Ishikawa (cell line): ENCODE data around the gene KIRREL3.

ENCODE experiments used
- CEBPB ChIP-seq: IDR thresholded peaks from 2 replicates; pipeline ENCODE4 v1.6.1; 2012
- CREB1 ChIP-seq: IDR thresholded peaks from 2 replicates; pipeline ENCODE4 v1.6.1; 2012; ENCODE audit warnings: low read depth
- EGR1 ChIP-seq: IDR thresholded peaks from 2 replicates; pipeline ENCODE4 v1.6.1; 2012
- EP300 ChIP-seq: IDR thresholded peaks from 2 replicates; pipeline ENCODE4 v1.6.1; 2012; ENCODE audit warnings: borderline replicate concordance
- FOXM1 ChIP-seq: IDR thresholded peaks from 2 replicates; pipeline ENCODE4 v1.6.1; 2012; ENCODE audit warnings: low read depth, borderline replicate concordance
- NFIC ChIP-seq: IDR thresholded peaks from 2 replicates; pipeline ENCODE4 v1.6.1; 2012
- RAD21 ChIP-seq: IDR thresholded peaks from 2 replicates; pipeline ENCODE4 v1.6.1; 2012; ENCODE audit warnings: low read depth
- TAF1 ChIP-seq: IDR thresholded peaks from 2 replicates; pipeline ENCODE4 v1.6.1; 2012; ENCODE audit warnings: low read depth, mild to moderate bottlenecking
- TCF12 ChIP-seq: IDR thresholded peaks from 2 replicates; pipeline ENCODE4 v1.6.1; 2012; ENCODE audit warnings: low read depth
- TEAD4 ChIP-seq: IDR thresholded peaks from 2 replicates; pipeline ENCODE4 v1.6.1; 2012
- YY1 ChIP-seq: IDR thresholded peaks from 2 replicates; pipeline ENCODE4 v1.6.1; 2012; ENCODE audit warnings: low read depth
- ZBTB7A ChIP-seq: IDR thresholded peaks from 2 replicates; pipeline ENCODE4 v1.6.1; 2012; ENCODE audit warnings: low read depth
- TF ChIP-seq, protein P1 (sequence below): IDR thresholded peaks from 2 replicates; pipeline ENCODE4 v1.6.1; 2012
- TF ChIP-seq, protein P2 (sequence below): IDR thresholded peaks from 2 replicates; pipeline ENCODE4 v1.6.1; 2012; ENCODE audit warnings: low read depth, mild to moderate bottlenecking
- TF ChIP-seq, protein P3 (sequence below): IDR thresholded peaks from 2 replicates; pipeline ENCODE4 v1.6.1; 2012

Gene KIRREL3

DNA sequence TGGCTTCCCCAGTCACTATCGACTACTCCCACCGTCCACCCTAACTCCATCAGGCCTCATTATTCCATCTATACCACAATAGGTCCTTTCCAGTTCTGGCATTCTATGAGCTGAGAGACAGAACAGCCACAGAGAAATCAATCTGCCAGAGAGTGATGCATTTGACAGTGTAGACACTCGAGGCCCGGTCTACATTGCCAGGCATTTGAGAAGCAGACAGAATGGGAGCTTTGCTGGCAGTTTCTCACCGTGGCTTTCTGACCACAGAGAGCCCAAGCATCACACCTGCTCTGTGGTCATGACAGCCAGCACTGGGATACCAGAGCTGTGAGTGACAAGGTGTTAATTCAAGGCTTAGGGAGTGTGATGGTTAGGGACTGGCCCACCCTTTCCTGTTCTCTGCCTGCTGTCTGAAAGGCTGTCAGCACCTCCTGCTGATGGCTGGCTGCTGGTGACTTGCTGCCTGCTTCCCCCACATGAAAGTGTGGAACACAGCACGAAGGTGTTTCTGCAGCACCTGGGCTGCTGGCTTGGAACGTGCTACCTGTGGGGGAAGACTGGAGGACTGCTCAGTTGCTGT, 137.8 kb downstream of the KIRREL3 start:
- no peak for TF ChIP-seq TAF1
- TF ChIP-seq, protein P1, sequence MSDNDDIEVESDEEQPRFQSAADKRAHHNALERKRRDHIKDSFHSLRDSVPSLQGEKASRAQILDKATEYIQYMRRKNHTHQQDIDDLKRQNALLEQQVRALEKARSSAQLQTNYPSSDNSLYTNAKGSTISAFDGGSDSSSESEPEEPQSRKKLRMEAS = no peak

DNA sequence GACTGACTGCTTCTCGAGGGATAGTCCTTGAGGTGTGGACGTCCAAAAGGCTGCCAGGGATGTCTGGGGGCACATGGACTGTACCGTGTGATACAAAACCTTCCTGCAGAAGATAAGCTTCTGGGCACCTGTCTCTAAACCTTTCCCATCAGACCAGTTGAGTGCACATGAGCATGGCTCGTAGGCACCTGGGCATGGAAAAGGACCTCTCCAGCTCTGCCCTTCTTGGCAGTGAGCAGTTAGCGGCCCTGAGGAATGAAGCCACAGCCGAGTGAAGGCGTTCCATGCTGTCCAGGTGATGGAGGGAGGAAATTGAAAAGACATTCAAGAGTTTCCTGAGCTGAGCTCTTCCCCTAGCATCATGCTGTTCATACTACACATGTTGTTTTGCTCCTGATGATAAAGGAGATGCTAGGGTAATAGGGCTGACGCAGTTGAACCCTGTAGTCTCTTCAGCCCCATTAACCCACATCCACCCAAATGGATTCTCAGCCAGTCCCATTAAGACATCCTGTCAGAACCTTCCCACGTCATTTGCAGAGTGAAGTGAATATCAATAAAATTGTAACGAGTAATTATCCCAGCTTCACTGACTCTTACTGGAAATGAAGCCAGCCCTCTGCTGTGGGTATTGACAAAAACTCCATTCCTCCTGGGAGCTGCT, 138.6 kb downstream of the KIRREL3 start:
- TF ChIP-seq, protein P1 = no peak
- TF ChIP-seq YY1 = no peak
- TF ChIP-seq EGR1 = no peak
- no peak for TF ChIP-seq EP300
- TF ChIP-seq CEBPB = no peak
- TF ChIP-seq, protein P2, sequence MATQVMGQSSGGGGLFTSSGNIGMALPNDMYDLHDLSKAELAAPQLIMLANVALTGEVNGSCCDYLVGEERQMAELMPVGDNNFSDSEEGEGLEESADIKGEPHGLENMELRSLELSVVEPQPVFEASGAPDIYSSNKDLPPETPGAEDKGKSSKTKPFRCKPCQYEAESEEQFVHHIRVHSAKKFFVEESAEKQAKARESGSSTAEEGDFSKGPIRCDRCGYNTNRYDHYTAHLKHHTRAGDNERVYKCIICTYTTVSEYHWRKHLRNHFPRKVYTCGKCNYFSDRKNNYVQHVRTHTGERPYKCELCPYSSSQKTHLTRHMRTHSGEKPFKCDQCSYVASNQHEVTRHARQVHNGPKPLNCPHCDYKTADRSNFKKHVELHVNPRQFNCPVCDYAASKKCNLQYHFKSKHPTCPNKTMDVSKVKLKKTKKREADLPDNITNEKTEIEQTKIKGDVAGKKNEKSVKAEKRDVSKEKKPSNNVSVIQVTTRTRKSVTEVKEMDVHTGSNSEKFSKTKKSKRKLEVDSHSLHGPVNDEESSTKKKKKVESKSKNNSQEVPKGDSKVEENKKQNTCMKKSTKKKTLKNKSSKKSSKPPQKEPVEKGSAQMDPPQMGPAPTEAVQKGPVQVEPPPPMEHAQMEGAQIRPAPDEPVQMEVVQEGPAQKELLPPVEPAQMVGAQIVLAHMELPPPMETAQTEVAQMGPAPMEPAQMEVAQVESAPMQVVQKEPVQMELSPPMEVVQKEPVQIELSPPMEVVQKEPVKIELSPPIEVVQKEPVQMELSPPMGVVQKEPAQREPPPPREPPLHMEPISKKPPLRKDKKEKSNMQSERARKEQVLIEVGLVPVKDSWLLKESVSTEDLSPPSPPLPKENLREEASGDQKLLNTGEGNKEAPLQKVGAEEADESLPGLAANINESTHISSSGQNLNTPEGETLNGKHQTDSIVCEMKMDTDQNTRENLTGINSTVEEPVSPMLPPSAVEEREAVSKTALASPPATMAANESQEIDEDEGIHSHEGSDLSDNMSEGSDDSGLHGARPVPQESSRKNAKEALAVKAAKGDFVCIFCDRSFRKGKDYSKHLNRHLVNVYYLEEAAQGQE = no peak
- no peak for TF ChIP-seq TEAD4
- TF ChIP-seq ZBTB7A = no peak
- no peak for TF ChIP-seq TCF12
- TF ChIP-seq, protein P3, sequence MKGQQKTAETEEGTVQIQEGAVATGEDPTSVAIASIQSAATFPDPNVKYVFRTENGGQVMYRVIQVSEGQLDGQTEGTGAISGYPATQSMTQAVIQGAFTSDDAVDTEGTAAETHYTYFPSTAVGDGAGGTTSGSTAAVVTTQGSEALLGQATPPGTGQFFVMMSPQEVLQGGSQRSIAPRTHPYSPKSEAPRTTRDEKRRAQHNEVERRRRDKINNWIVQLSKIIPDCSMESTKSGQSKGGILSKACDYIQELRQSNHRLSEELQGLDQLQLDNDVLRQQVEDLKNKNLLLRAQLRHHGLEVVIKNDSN = no peak
- TF ChIP-seq NFIC = no peak
- TF ChIP-seq FOXM1 = no peak
- TF ChIP-seq RAD21 = no peak

DNA sequence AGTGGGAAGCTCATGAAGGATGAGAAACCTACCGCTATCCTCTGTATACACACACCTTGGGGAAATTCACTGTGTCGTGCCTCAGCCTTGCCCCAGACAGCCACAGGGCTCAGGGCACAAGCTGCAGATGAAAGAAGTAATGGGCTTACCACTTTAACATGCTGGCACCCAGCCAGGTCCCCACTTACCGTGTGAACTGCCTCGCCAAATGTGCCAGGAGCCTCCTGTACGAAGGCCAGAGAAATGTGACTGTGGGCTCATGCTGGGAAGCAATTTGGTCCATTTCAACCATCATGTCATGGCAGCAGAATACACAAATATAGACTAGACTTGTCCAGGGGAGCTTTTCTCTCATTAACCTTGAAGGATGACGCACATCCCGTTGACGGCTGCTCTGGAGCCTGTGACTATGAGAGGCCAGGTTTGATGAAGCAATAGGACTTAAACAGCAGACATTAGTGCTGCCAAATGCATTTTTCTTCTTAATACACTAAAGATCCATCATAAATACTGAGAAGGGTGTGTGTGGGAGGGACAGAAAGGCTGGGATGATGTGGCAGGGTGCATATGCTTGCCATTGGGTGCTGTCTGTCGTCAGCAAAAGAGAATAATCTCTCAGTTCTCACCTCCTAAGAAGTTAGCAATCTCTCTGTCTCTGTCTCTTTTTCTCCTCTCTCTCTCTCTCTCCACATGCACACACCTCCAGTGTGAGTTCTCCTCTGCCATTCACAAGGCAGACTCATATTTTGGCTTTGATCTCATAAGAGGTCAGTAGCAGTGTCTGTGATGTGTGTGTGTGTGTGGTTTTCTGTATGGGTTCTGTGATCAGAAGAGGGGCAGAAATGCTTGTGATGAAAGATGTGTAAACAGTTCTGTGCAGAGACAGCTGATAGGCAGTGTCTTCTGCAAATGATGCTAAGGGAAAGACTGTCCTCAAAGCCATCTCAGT, 142.4 kb downstream of the KIRREL3 start:
- TF ChIP-seq TCF12 (no peak), FOXM1 (no peak), ZBTB7A (no peak), EP300 (no peak), RAD21 (no peak), TAF1 (no peak), TEAD4 (no peak), CEBPB (no peak), YY1 (no peak), EGR1 (no peak), NFIC (no peak), CREB1 (no peak)
- TF ChIP-seq, protein P2 = no peak
- TF ChIP-seq, protein P1 = no peak
- TF ChIP-seq, protein P3 = no peak

DNA sequence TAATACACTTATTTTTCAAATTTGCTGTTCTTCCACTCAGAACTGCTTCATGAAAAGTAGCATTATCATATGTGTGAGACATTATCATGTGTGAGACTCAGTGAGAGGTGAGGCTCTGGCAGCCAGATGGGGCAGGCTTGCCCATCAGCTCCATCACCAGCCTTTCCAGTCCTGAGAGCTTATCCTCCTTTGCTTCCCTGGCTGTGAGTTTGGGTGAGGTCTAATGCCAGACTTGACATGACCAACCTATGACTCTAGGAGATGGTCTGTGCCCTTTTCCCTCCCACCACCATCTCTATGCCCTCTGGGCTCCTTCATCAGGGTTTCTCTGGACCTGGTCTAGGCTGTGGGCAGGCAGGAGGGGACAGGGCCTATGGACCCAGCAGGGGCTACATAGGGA, 145.0 kb downstream of the KIRREL3 start:
- TF ChIP-seq YY1 (no peak), TAF1 (no peak), CEBPB (no peak), TCF12 (no peak), EGR1 (no peak), NFIC (no peak), FOXM1 (no peak), ZBTB7A (no peak)
- TF ChIP-seq, protein P1 = no peak

DNA sequence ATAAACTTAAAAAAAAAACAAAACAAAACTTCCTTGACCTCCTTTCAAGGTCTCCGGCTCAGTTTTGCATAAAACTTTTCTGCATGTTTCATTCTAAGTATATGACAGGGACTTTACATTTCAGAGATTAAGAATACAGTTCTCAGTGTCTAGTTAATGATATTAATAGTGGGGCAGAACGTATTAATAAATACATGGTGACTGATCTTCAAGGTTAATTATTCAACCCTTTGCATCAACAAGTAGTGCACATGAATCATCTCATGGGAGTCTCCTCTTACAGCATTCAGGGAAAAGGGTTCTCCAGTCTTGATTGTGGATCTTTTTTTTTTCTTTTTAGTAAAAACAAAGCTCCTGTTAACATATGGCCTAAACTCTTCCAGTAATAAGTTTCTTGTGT, 146.8 kb downstream of the KIRREL3 start:
- TF ChIP-seq FOXM1 (no peak), RAD21 (no peak), TAF1 (no peak), TEAD4 (no peak), ZBTB7A (no peak), TCF12 (no peak), YY1 (no peak), EP300 (no peak)
- TF ChIP-seq, protein P1 = no peak
